Measurements from ENCODE around the gene SLC25A12.

Gene SLC25A12

DNA sequence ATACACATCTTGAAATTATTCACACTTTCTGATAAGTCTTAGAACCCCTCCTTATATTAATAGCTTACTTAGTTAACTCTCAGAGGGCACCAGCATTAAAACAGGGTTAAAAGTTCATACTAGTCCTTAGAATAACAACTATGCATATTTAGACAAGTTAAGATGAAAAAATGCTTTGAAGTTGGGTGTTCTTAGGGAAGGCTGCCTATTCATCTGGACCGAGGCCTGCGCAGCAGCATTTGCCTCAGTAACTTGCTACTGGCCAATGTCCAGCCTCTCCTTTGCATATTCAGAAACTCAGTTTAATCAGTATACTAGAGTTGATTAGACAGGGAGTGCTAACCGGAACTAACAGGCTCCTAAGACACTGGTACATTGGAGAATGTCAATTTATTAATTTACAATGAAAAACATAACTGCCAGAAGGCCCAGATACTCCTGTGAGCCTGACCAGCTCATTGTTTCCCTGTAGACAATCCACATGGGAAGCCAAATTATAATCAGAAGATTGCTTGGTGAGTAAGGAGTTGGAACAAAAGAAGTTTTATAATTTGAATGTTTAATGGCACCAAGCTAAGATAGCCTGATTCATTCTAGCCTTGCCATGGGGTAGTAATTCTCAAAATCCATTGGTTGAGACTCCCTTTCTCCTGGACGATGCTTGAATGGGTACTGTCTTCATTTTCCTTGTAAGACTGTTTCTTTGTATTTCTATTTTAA, 157.9 kb downstream of the SLC25A12 start:
- H3K4me1 Mint-ChIP-seq (ENCODE audit: low read depth in 2 of 2), result peaks cover 0 to 12% of the 10 kb centered on the region in 2 donors

More for the DNA sequence above, 157.9 kb downstream of the SLC25A12 start:
- no peaks in the 10 kb centered on the region for H3K9me3 Mint-ChIP-seq
- peaks cover 46% of the 10 kb centered on the region for H3K36me3 Mint-ChIP-seq (ENCODE audit: insufficient read depth)
- H3K27me3 Mint-ChIP-seq, result no peaks in the 10 kb centered on the region
- no peak overlapping the region for H3K4me3 Mint-ChIP-seq
- ATAC-seq (replicated peaks) (no peak), DNase-seq (no peak)
- no peak overlapping the region for H3K27ac Mint-ChIP-seq

Measured in effector memory CD8-positive, alpha-beta T cell (primary cell).